Smooth muscle cell (in vitro differentiated cells): ENCODE measurements around the gene PRDM15. TPM values are rescaled to one million over a fixed set of nuclear protein-coding genes. Genes with fewer than 3 reads are reported as not detected.

Experiments used
- DNase-seq: peaks from one replicate; lab custom pipeline; 2025; ENCODE audit not compliant: unreplicated experiment; lab: John Stamatoyannopoulos, UW
- H2AFZ ChIP-seq: fragments of 200-600 bp; sonication (generic); 2 replicates; pipeline ENCODE4 v1.6.0; 2016; ENCODE audit warnings: antibody characterized with exemption, low read depth, mild to moderate bottlenecking
- H3F3A ChIP-seq: fragments of 200-600 bp; sonication (generic); 2 replicates; pipeline ENCODE4 v1.6.0; 2017; ENCODE audit warnings: antibody characterized with exemption, low read depth
- H3K27ac ChIP-seq: fragments of 200-600 bp; sonication (generic); 2 replicates; pipeline ENCODE4 v1.5.1; 2016; ENCODE audit warnings: low read depth, mild to moderate bottlenecking
- H3K27me3 ChIP-seq: fragments of 200-600 bp; sonication (generic); 2 replicates; pipeline ENCODE4 v1.6.1; 2016; ENCODE audit warnings: low read depth, mild to moderate bottlenecking
- H3K36me3 ChIP-seq: fragments of 200-600 bp; sonication (generic); 2 replicates; pipeline ENCODE4 v1.5.1; 2016; ENCODE audit warnings: low read depth
- H3K4me1 ChIP-seq: fragments of 200-600 bp; sonication (generic); 2 replicates; pipeline ENCODE4 v1.5.1; 2016; ENCODE audit warnings: low read depth
- H3K4me2 ChIP-seq: fragments of 200-600 bp; sonication (generic); 2 replicates; pipeline ENCODE4 v1.6.0; 2016; ENCODE audit warnings: mild to moderate bottlenecking
- H3K4me3 ChIP-seq: fragments of 200-600 bp; sonication (generic); 2 replicates; pipeline ENCODE4 v1.5.1; 2016; ENCODE audit warnings: mild to moderate bottlenecking
- H3K79me2 ChIP-seq: fragments of 200-600 bp; sonication (generic); 2 replicates; pipeline ENCODE4 v1.6.0; 2016; ENCODE audit warnings: low read depth, mild to moderate bottlenecking
- H3K9ac ChIP-seq: fragments of 200-600 bp; sonication (generic); 2 replicates; pipeline ENCODE4 v1.6.0; 2016; ENCODE audit warnings: low read depth
- H3K9me3 ChIP-seq: fragments of 200-600 bp; sonication (generic); replicated peaks from 2 replicates; pipeline ENCODE4 v1.5.1; 2016; ENCODE audit warnings: low read depth
- H4K20me1 ChIP-seq: fragments of 200-600 bp; sonication (generic); 2 replicates; pipeline ENCODE4 v1.6.0; 2016; ENCODE audit warnings: low read depth
- WGBS: methylation state at CpG from one replicate; pipeline ENCODE4 v1.1.7; 2016; ENCODE audit warnings: low lambda C conversion rate; 5-methylcytosine and 5-hydroxymethylcytosine counted together
- polyA plus RNA-seq: library from polyadenylated mRNA; unstranded; fragments of >200 nt; fragmentation: Nextera tagmentation; extraction: Ambion mirVana; gene quantifications from 2 replicates; pipeline ENCODE4 v1.2.1, GENCODE V29; 2016
- total RNA-seq: library from RNA; depleted of rRNA; stranded (reverse); fragments of >200 nt; gene quantifications from 2 replicates; pipeline ENCODE4 v1.2.3, GENCODE V29; 2014
- TF ChIP-seq, protein P1 (sequence below): fragments of 200-600 bp; sonication (generic); IDR thresholded peaks from 2 replicates; pipeline ENCODE4 v1.5.1; 2017; ENCODE audit warnings: borderline replicate concordance, mild to moderate bottlenecking, antibody characterized with exemption; ENCODE audit not compliant: insufficient read depth, poor library complexity, severe bottlenecking

PRDM15 gene
- total and polyA plus RNA-seq, 2 experiments from 2014 or later, result 2.0 to 6.8 TPM

DNA sequence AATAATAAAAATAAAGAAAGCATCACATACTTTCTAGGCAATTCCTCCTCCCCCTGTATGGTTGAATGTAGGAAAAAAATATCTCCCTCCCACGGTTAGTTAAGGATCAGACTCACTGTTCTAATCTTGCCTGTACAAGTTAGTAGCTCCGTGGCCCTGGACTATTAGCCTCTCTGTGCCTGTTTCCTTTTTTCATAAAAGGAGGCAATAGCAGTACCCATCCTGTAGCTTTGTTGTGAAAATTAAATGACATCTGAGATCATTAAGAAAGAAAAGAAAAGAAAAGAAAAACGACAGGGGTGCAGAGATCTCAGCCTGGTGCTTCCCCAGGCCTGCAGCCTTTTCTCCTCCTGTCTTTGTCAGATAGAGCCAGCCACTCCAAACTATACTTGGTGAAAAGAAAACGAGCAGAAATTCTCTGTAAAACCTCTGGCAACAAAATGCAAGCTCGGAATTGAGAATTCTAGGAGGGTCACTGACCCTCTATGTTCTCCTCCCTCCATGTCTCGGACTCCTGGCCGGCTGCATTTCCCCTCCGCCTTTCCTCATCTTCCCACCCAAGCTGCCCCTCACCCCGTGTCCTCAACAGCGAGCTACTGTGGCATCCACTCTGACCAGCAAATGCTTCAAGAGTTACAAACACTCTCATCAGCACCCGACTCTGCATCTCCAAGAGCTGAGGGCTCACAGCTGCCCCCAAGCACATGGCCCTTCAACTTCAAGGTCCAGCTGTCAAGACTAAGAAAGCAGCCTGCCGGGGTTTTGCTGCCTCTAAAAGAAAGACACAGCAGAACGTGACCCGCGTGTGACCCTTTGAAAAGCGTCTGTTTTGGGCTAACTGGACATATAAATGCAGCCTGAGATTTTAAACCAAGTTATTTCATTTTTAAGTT is 125.9 kb downstream of the PRDM15 start:
- H3K4me1 ChIP-seq, result peaks cover 35% of the 10 kb centered on the region
- TF ChIP-seq, protein P1, sequence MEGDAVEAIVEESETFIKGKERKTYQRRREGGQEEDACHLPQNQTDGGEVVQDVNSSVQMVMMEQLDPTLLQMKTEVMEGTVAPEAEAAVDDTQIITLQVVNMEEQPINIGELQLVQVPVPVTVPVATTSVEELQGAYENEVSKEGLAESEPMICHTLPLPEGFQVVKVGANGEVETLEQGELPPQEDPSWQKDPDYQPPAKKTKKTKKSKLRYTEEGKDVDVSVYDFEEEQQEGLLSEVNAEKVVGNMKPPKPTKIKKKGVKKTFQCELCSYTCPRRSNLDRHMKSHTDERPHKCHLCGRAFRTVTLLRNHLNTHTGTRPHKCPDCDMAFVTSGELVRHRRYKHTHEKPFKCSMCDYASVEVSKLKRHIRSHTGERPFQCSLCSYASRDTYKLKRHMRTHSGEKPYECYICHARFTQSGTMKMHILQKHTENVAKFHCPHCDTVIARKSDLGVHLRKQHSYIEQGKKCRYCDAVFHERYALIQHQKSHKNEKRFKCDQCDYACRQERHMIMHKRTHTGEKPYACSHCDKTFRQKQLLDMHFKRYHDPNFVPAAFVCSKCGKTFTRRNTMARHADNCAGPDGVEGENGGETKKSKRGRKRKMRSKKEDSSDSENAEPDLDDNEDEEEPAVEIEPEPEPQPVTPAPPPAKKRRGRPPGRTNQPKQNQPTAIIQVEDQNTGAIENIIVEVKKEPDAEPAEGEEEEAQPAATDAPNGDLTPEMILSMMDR, result no peak
- H3F3A ChIP-seq, result peaks cover 7% of the 10 kb centered on the region
- peaks cover 39% of the 10 kb centered on the region for H4K20me1 ChIP-seq
- no peak for DNase-seq
- no peaks in the 10 kb centered on the region for H3K36me3 ChIP-seq
- H3K9ac ChIP-seq, result no peak overlapping the region
- 80% methylated on average over 16 of the region's 16 CpGs for WGBS
- H3K9me3 ChIP-seq, result no peaks in the 10 kb centered on the region
- peaks cover 4% of the 10 kb centered on the region for H3K79me2 ChIP-seq
- H3K4me3 ChIP-seq, result no peak overlapping the region
- no peak overlapping the region for H2AFZ ChIP-seq
- no peak overlapping the region for H3K4me2 ChIP-seq
- no peak overlapping the region for H3K27ac ChIP-seq
- H3K27me3 ChIP-seq, result no peaks in the 10 kb centered on the region

DNA sequence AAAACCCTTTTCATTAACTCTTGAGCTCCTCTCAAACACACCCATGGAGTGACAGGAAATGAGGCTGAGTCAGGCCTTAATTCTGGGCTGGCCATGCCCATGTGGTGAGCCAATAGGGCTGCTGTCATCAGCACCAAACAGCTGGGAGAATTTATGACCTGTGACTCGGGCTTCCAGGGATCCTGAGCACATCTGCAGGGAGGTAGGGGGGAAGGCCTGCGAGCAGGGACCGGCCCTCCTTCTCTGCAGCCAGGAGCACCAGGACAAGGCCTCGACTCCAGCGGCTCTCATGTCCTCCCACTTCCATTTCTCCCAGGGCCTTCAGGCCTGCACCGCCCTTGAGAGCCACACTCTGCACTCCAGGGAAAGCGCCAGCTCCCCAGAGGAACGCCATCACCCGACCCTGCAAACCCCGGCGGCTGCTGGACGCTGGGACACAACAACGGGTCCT is 126.9 kb downstream of the PRDM15 start:
- no peaks in the 10 kb centered on the region for H3K9me3 ChIP-seq
- DNase-seq, result no peak
- H3K4me2 ChIP-seq, result peak overlapping the region; percentile 45
- peaks cover 35% of the 10 kb centered on the region for H3K4me1 ChIP-seq
- peaks cover under 1% of the 10 kb centered on the region for H3K79me2 ChIP-seq
- 52% methylated on average over 12 of the region's 13 CpGs for WGBS
- TF ChIP-seq, protein P1, result no peak
- H3K9ac ChIP-seq, result no peak overlapping the region
- peaks cover 7% of the 10 kb centered on the region for H3F3A ChIP-seq
- H3K27ac ChIP-seq, result peak overlapping the region; percentile 69
- no peaks in the 10 kb centered on the region for H3K36me3 ChIP-seq
- H3K27me3 ChIP-seq, result no peaks in the 10 kb centered on the region
- H2AFZ ChIP-seq, result no peak overlapping the region
- no peak overlapping the region for H3K4me3 ChIP-seq
- H4K20me1 ChIP-seq, result peaks cover 37% of the 10 kb centered on the region

DNA sequence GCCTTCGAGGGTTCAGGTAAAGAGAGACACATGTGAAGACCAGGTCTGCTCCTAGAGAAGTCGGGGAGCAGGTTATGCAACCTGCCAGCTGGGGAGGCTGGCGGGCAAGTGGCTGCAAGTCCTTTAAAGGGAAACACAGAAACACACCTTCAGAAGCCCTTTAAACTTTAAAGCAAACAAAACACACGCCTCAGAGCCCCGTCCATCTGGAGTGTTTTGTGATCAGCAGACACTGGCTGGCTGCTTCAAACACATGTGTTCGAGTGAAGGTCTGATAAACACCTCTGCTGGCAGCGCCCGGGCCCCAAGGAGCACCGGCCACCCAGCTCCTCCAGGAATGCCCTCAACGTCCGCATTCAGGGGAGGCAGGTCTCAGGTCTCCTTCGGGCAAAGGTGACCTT is 127.5 kb downstream of the PRDM15 start:
- H3K9ac ChIP-seq, result peak overlapping the region; percentile 36
- H3K4me3 ChIP-seq, result no peak overlapping the region
- DNase-seq, result no peak
- H3K79me2 ChIP-seq, result no peaks in the 10 kb centered on the region
- H3K27me3 ChIP-seq, result no peaks in the 10 kb centered on the region
- TF ChIP-seq, protein P1, result no peak
- 53% methylated on average over 12 of the region's 12 CpGs for WGBS
- H3K36me3 ChIP-seq, result no peaks in the 10 kb centered on the region
- H3K4me1 ChIP-seq, result peaks cover 35% of the 10 kb centered on the region
- peaks cover 31% of the 10 kb centered on the region for H4K20me1 ChIP-seq
- H3K9me3 ChIP-seq, result no peaks in the 10 kb centered on the region
- peaks cover 7% of the 10 kb centered on the region for H3F3A ChIP-seq
- peak overlapping the region; percentile 45 for H3K4me2 ChIP-seq
- H3K27ac ChIP-seq, result peak overlapping the region; percentile 69
- H2AFZ ChIP-seq, result no peak overlapping the region
